ENCODE measurements around the gene LRRC66. TPM values are rescaled to one million over a fixed set of nuclear protein-coding genes. Genes with fewer than 3 reads are reported as not detected.

The LRRC66 gene
- total RNA-seq, 1 experiment from 2014 or later: not detected

- Mint-ChIP-seq H3K36me3 (ENCODE audit: insufficient read depth in 1 of 3, low read depth in 3 of 3) (no peaks in the 10 kb centered on the region; a peak in 1 of 7 replicates), H3K9me3 (no peaks in the 10 kb centered on the region), H3K27me3 (ENCODE audit: low read depth) (no peaks in the 10 kb centered on the region), H3K27ac (no peak overlapping the region), H3K4me1 (peaks cover 3 to 7% of the 10 kb centered on the region in 2 experiments; a peak in 3 of 4 replicates), H3K4me3 (no peak overlapping the region)
- Histone ChIP-seq H2BK12ac (ENCODE audit: insufficient read length, low read depth, low read length) (no peak overlapping the region), H3K27me3 (ENCODE audit: insufficient read depth, low read length) (no peaks in the 10 kb centered on the region), H3K79me1 (ENCODE audit: insufficient read depth, low read depth, low read length, poor library complexity, severe bottlenecking) (no peaks in the 10 kb centered on the region), H4K20me1 (ENCODE audit: control insufficient read depth, insufficient read depth, insufficient read length) (no peaks in the 10 kb centered on the region), H2AK5ac (ENCODE audit: insufficient read length, low read length) (no peak overlapping the region), H3K23me2 (ENCODE audit: insufficient read length, low read depth, low read length, poor library complexity, severe bottlenecking) (no peaks in the 10 kb centered on the region), H3T11ph (ENCODE audit: low read length) (no peak overlapping the region), H3K79me2 (ENCODE audit: insufficient read depth, low read length) (no peaks in the 10 kb centered on the region), H3K18ac (ENCODE audit: insufficient read length, low read depth, low read length) (no peak overlapping the region), H3K4ac (ENCODE audit: low read depth, low read length) (no peak overlapping the region), H2BK15ac (ENCODE audit: low read depth, low read length) (no peak overlapping the region), H2AFZ (ENCODE audit: low read length) (no peak overlapping the region), H2BK20ac (ENCODE audit: low read depth, low read length, poor library complexity, severe bottlenecking) (no peak overlapping the region), H3K9ac (ENCODE audit: extremely low read depth, insufficient read length, low read length) (no peak overlapping the region), H3K4me2 (ENCODE audit: insufficient read depth, insufficient read length, low read length) (no peak overlapping the region), H4K91ac (ENCODE audit: insufficient read length, low read depth, low read length) (no peak overlapping the region), H3K27ac (ENCODE audit: insufficient read length, low read depth, low read length) (no peak overlapping the region), H4K5ac (ENCODE audit: insufficient read length, low read depth, low read length) (no peak overlapping the region), H4K8ac (replicated peaks; ENCODE audit: insufficient read length, low read depth, low read length) (no peak overlapping the region), H3K4me1 (ENCODE audit: insufficient read depth, low read length) (no peaks in the 10 kb centered on the region), H2BK120ac (ENCODE audit: low read depth, low read length, poor library complexity, severe bottlenecking) (no peak overlapping the region), H3K14ac (ENCODE audit: insufficient read depth, low read length) (no peak overlapping the region), H2BK5ac (ENCODE audit: insufficient read length, low read length) (no peak overlapping the region), H3K23ac (ENCODE audit: insufficient read length, low read depth, low read length) (no peak overlapping the region), H3K56ac (ENCODE audit: insufficient read length, low read depth, low read length) (no peak overlapping the region), H3K9me3 (ENCODE audit: control insufficient read depth, low read depth, low read length) (no peaks in the 10 kb centered on the region)
- no peak for TF ChIP-seq CTCF (conservative IDR thresholded peaks at IDR 0.05)
- no peak for DNase-seq
These were observed 15.7 kb downstream of the LRRC66 start for GRCh38 chr4:52004414-52004813.
